Renal pelvis (tissue), 12 donors: ENCODE results near the gene PKNOX2. TPM values are rescaled to one million over a fixed set of nuclear protein-coding genes. Genes with fewer than 3 reads are reported as not detected.

Experiments
- DNase-seq: peaks from one replicate; pipeline ENCODE4 v3.0.0-alpha.2; 2013
- long read RNA-seq, 16 experiments: transcript quantifications; one replicate each; lab custom pipeline, GENCODE V29; 2026
- polyA plus RNA-seq, 3 donors: library from polyadenylated mRNA; unstranded; fragments of 120-200 nt; gene quantifications; one replicate each; pipeline ENCODE4 v1.2.1, GENCODE V29; 2013; ENCODE audit not compliant: insufficient read length in 3 of 3

PKNOX2 gene, protein sequence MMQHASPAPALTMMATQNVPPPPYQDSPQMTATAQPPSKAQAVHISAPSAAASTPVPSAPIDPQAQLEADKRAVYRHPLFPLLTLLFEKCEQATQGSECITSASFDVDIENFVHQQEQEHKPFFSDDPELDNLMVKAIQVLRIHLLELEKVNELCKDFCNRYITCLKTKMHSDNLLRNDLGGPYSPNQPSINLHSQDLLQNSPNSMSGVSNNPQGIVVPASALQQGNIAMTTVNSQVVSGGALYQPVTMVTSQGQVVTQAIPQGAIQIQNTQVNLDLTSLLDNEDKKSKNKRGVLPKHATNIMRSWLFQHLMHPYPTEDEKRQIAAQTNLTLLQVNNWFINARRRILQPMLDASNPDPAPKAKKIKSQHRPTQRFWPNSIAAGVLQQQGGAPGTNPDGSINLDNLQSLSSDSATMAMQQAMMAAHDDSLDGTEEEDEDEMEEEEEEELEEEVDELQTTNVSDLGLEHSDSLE
- 10 to 100 TPM; 11.3 to 14.8 (median 13.4) TPM for polyA plus RNA-seq
- long read RNA-seq, donor 1 = 0 reads
- long read RNA-seq, donor 2 = 0 reads
- long read RNA-seq, donor 3 = 0 reads
- long read RNA-seq, donor 4, partial matches to known transcripts = 0 of 3 reads
- long read RNA-seq, donor 4, other reads (novel, unspliced or antisense) = 0 of 3 reads
- long read RNA-seq, donor 5 = 0 reads
- long read RNA-seq, donor 6, partial matches to known transcripts = 0 of 2 reads
- long read RNA-seq, donor 6, other reads (novel, unspliced or antisense) = 0 of 2 reads
- long read RNA-seq, donor 7, partial matches to known transcripts = 0 of 1 reads
- long read RNA-seq, donor 7, other reads (novel, unspliced or antisense) = 0 of 1 reads
- long read RNA-seq, donor 8 = 0 reads
- long read RNA-seq, donor 9, partial matches to known transcripts = 0 of 4 reads
- long read RNA-seq, donor 9, other reads (novel, unspliced or antisense) = 0 of 4 reads
- long read RNA-seq, donor 10 = 0 reads
- long read RNA-seq, donor 11, partial matches to known transcripts = 0 of 2 reads
- long read RNA-seq, donor 11, other reads (novel, unspliced or antisense) = 0 of 2 reads
- long read RNA-seq, donor 12, partial matches to known transcripts = 0 of 2 reads
- long read RNA-seq, donor 12, other reads (novel, unspliced or antisense) = 0 of 2 reads
- long read RNA-seq, donor 13 = 0 reads
- long read RNA-seq, donor 14 = 0 reads
- long read RNA-seq, donor 15 = 0 reads
- long read RNA-seq, donor 16, partial matches to known transcripts = 0 of 3 reads
- long read RNA-seq, donor 16, other reads (novel, unspliced or antisense) = 0 of 3 reads

DNA sequence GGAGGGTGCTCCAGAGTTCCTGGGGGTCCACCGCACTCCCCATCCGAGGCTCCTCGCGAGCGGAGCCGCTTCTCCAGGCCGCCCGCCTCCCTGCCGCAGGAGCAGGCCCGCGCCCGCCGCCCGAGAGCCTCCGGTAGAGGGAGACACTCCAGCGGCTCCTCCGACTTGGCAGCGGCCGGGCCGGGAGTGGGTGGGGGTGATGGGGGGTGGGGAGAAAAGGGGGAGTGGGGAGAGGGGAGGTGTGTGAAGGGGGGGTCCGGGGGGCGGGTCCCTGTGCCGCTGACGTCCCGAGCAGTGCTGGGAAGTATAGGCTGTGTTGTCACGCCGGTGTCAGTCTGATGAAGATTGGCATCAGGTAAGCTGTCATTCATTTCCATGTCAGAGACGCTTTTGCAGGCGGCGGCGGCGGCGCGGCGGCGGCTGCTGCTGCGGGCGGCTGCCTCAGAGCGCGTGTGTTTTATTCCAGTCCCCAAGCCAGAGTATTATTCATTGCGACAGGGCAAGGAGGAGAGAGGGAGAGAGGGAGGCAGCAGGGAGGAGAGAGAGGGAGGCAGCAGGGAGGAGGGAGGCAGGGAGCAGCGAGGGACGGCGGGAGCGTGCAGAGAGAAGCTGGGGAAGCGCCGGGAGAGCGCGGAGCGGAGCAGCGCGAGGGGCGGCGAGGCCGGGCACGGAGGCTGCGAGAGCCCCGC, at the start of gene PKNOX2:
TSS of gene PKNOX2 (plus strand) at position 330 of the 689 bp plus-strand sequence. CDS start 186,555 bp downstream, outside the sequence.
- peak; percentile 84 for DNase-seq

DNA sequence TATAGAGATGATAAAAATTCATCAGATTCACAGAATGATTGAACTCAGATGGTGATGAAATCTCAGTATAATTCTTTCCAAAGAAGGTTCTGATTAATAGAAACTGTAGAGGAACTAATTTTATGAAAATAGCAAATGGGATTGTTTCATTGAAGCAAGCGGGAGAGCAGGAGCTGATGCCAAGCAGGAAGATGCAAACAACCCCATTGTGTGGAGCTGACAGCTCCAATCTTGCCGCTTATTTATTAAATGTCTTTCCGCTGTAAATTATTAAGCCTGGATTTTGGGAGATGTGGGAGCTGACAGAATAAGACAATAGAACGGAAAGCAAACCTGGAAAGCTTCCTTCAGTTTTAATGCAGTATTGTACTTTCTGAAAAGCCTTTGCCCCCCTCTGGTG, 47.1 kb upstream of the PKNOX2 start:
- no peak for DNase-seq

DNA sequence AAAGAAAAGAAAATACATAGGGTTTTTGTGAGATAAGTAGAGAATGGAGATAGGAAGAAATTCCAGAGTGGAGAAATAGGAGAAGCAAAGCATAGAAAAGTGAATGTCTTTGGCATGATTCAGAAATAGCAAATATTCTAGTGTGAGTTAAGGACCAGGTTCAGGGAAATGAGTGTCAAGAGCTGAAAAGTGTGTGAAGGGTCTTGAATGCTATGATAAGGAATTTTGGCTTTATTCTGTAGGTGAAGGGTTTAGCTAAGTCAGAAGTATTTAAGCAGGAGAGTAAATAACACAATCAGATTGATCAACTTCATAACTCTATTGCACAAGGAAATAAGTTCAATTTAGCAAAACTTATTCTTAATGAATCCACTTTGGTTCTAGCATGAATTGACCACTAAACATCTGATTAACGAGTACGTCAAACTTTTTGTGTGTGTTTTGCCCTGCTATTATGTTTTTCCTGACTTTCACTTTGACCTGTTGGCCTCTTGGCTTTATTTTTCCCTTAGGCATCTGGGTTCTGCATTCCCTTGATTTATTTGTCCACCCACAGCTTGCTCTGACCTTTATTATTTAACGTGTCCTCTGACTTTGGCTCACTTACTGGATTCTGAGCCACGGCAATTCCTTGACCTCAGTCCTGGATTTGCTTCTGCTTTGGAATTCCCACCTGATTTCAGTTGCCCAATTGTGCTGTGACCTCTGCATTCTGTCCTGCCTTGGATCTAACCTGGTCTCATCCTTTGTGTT, 41.2 kb upstream of the PKNOX2 start:
- DNase-seq = no peak

DNA sequence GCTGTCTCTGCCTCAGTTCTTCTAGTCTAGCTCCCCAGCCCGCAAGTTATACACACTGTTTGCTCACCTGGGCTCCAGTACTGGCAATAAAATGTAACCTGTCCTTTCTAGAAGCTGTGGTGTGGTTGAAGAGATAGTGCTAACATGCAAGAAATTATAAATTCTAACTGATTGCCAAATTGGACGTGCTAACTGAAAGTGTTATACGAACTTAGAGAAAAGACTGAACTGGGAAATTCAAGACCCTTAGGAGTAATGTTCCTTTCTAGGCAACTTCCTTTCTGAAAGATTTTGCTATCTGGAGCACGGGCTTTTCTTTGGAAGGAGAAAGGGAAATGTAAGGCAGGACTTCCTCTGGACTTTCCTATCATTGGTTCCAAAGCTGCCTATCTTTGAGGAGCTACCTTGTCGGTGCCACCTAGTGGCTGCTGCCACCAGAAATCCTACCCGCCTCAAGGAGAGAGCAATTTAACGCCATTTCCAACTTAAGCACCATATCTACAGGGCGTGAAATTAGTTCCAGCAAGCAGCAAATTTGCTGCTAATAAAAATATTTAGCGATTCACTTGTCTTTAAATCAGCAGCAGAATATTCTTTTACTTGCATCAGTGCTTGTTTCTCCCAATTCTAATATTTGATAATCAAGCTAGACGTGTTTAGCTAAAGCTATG, 40.5 kb upstream of the PKNOX2 start:
- peak; percentile 29 for DNase-seq

DNA sequence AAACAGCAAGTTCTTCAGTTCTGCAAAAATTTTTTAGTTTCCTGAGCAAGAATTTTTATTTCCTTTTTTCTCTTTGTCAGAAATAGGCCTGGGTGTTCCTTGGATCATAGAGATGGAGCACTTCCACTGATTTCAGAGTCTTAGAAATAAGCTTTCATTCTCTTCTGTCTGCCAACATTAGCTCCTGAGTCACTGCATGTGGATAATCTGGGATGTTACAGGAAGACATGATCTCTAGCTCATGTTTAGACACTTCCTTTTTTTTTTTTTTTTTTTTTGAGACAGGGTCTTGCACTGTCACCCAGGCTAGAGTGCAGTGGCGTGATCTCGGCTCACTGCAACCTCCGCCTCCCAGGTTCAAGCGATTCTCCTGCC, 39.9 kb upstream of the PKNOX2 start:
- DNase-seq = no peak

DNA sequence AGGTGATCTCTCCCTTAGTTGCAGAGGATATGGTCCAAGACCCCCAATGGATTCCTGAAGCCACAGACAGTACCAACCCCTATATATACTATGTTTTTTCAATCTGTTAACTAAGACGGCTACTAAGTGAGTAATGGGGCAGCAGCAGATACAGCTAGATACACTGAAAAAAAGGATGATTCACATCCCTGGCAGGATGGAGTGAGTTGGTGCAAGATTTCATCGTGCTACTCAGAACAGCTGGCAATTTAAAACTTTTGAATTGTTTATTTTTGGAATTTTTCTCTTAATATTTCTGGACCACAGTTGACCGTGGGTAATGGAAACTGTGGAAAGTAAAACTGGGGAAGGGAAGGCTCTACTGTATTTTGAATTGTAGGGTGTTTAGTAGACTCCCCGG, 36.1 kb upstream of the PKNOX2 start:
- no peak for DNase-seq

DNA sequence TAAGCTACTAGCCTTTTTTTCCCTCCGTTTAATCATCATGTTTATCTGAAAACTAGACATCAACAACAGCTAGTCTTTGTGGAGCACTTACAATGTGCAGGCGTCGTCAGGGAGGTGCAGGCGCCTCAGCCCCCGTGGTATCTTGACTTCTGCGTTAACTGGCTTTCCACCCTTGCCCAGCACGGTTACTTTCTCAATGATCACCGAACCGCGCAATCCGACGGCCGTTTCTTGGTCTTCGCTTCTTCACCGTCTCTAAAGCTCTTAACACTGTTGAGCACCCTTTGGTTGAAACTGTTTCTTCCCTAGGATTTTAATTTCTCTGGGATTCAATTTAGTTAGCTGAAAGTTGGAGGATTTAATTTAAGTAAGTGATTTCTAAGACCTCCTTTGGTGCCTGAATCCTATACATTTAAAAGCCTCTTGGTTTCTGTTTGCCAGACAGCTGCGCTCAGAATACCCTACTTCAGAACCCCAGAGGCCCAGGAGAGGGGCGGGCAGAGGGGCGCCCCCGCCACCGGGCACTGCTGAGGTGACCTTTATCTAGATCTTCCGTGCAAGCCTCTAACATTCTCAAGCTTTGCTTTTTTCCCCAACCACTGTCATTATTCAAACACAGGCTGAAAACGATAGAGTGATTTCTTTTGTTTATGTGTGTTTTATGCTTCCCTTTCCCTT, 35.1 kb upstream of the PKNOX2 start:
- DNase-seq = no peak

DNA sequence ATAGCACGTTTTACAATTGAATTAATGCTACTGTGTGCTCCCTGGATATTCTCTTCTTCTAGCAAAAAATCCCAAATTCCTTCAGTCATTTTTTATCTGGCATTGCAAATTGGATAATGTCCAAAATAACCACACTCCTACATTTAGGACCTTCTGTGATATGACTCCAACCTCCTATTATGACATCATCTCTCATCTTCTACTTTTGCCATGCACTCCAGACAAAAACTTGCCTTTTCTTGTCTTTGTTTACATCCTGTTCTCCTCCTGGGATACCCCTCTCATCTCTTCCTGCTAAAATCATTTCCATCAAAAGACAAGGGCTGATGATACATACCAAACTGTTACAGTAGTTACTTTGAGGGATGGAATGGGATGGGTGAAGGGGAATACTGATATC, 32.5 kb upstream of the PKNOX2 start:
- no peak for DNase-seq

DNA sequence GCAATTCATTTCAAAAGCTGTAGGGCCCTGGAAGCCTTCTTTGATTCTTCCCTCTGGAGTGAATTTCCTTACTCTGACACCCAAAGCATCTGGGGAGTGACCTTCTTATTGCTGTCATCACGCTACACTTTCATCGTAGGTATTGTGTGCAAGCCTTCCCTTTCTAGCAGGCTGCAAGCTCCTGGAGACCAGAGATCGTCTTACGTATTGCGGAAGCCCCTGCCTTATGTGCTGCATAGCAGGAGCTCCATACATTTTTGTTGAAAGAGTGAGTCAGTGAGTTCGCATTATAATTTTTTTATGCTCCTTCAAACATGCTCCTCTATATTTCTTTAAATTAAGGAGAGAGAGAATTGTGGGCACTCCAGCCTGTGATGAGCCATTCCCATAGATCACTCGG, 32.0 kb upstream of the PKNOX2 start:
- no peak for DNase-seq

DNA sequence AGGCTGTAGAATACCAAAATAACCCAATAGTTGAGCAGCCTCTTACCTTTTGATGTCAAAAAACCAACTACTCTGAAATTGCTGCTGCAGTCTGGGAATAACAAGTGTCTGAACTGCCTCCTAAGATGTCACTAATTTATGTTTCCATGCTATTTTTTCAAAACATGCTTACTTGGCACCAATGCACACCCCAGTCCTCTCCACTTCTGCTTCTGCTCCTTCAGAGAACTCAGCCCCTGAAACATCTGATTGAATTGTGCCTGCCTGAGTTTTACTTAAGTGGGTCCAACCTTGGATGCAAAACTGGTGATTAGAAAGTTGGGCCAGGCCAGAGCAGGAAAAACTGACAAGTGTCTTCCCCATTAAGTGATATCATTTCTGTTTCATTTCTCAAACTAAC, 28.6 kb upstream of the PKNOX2 start:
- no peak for DNase-seq

DNA sequence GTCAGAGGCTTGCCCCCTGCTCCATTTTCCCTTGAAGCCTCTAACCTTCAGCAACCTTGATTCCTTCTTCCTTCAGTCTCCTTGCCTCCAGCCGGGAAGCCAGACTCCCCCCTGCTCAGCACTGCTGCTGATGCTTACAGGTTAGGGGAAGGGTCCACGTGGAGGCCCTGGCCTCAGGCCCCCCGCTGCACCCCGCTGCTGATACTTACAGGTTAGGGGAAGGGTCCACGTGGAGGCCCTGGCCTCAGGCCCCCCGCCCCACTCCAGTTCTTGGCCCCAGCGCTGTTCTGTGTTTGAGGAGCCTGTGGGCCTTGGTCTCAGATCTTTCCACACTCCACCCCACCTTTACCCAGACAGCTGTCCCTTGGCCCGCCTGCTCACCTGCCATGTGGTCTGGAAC, 25.6 kb upstream of the PKNOX2 start:
- DNase-seq = no peak

DNA sequence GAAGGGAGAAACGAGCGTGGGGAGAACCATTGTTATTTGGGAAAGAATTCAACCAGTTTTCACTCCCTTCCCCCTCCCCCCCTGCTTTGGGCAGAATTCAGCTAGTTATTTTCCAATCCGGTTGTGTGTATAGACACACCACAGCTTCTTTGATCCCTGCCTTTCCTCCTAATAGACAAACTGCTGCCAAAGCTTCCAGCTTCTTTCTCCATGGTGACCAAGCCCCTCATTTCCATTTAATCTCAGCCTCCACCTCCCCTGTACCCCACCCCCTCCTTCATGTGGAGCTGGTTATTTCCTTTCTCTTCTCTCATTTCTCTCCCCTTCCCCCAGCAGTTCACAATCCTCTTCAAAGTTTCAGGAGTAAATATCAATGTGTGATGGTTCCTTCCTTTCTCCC, 24.8 kb upstream of the PKNOX2 start:
- DNase-seq = no peak

DNA sequence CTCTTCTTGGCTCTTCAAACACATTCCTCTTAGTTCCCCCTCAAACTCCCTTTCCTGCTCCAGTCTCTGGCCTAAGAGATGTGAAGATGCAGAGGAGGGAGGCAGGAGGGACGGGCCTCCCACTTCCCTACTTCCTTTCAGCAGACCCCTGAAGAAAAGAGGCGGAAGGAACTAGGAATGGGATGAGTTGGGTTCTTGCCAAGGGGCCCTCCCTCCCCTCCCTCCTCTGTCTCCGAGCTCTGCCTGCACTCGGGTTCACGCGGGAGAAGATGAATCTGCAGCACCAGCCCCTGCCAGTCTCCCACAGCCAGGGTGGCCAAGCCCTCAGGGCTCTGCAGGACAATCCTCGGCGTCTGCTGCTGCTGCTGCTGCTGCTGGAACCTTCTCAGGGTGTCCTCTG, 24.3 kb upstream of the PKNOX2 start:
- no peak for DNase-seq

DNA sequence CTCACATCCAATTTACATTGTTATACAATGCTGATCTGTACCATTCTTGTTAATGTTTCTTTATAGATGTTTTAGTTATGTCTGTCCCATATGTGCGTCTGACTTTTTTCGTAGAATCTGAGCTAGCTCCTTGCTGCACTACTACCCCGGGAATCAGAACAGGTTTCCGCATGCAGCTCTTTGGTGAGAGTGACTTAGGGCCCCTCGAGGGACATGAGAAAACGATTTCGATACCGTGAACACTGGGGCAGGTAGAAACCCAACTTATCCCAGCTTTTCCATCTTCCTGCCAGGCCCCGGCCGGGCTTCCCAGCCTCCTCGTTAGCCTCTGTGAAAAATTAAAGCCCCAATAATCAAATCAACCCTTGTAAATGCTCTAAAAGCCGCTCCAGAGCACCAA, 23.4 kb upstream of the PKNOX2 start:
- no peak for DNase-seq

DNA sequence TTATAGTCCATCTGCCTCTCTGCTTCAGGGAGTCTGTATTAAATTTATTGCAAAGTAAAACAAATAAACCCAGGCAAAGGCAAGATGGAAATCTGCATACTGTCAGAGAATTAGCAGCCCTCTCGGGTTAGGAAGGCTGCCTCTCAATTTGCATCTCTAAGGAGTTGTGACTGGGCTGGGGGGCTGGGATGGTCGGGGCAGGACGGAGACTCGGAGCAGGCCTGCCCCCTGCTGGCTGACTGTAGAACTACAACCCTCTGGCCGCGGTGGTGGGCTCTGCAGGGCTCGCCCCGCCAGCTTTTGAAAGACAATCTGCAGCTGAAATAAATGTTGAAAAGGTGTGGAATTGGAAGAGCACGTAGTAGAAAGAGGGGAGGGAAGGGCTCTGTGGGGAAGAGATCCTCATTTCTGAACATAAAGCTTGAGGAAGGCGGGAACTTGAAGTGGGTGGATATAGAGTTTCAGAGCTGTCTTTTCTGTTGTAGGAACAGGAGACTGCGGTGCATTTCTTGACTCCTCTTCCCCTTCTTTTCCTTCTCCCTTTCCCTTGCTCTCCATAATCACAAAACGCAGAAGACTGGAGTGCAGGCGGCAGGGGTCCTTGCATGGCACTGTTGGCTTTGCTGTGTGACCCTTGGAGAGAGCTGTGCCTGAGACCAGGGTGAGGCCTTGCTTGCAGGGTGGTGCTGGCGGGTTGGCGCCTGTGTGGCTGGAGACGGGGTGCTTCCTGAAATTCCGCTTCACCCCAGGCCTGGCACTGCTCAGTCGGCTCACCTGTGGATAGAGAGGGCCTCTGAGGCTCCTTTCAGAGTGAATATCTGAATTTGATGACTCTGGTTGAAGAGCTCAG, 22.6 kb upstream of the PKNOX2 start:
- DNase-seq = no peak

DNA sequence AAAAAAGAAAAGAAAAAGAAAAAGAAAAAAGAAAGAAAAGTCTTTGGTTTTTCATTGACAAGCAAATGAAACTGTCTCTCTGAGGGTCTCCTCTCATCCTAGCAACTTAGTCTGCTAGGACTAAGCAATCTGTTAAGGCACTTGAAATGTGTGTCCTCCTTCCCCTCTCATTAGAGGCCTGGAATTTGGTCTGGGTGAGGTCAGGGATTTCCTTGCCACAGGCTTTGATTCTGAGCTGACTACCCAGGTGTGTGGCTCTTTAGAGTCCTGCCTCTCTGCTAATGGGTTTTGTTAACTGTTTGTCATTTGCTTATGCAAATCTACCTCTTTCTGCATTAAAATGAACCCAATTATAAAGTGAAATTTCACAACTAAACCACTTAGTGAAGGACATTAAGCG, 18.3 kb upstream of the PKNOX2 start:
- no peak for DNase-seq

DNA sequence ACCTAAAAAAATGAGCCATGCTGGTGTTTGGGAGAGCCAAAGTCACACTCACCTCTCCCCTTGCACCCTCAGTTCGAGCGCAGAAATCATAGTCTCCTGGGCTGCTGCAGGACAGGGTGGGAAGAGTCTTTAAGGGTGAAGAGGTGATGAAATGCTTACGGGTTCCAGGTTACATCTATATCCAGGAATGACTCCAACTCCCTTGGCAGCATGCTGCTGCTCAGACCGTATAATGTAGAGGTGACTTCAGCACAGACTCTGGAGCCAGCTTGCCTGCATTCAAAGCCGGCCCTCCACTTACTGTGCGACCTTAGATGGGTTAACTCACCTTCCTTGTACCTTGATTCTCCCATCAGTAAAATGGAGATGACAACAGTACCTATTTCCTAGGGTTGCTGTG, 17.3 kb upstream of the PKNOX2 start:
- no peak for DNase-seq

DNA sequence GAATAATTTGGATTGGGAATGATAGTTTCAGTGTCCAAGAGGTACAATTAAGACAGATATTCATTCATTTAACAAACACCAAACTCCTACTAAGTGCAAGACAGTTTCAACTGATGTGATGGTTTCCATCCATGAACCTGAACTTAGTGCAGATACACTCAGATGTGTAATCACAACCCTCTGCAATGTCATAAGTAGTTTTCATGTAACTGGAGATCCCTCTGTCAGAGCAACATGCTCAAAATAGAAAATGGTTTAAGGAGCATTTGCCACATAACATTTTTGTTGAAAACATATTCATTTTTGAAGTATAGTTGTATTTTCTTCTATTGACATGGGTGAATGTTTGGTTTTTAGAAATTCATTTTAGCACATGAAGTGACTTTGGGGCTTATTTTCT, 16.5 kb upstream of the PKNOX2 start:
- DNase-seq = no peak

DNA sequence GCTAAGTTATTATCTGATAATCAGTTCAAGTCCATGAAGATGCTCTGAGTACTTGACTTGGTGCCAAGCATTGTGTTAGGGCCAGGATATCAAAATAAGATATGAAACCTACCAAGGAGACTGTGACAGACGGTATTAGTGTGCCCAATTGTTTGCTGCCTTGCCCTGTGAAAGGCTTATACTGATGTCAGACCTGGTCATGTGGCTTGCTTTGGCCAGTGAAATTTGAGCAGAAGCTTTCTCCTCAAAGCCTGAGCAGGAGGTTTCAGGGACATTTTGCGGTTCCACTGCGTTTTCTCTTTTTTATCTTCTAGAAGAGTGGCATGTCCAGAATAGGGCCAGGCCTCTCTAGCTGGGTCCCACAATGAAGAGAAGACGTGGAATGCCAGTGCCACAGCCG, 15.8 kb upstream of the PKNOX2 start:
- DNase-seq = no peak
